PC-9 (cell line): ENCODE data around the gene SSR1.

ENCODE experiments used
- CTCF ChIP-seq: fragments of 200-600 bp; sonication (generic); conservative IDR thresholded peaks from 2 replicates; pipeline ENCODE4 v1.6.1; 2017; ENCODE audit warnings: mixed run types, antibody characterized with exemption, mild to moderate bottlenecking, moderate library complexity
- EZH2 ChIP-seq: fragments of 200-600 bp; sonication (generic); IDR thresholded peaks from 2 replicates; pipeline ENCODE4 v1.8.0; 2017; ENCODE audit warnings: antibody characterized with exemption, low read depth

- TF ChIP-seq CTCF (no peak), EZH2 (no peak)
Measured at GRCh38 chr6:7282097-7282906, 30.7 kb downstream of the SSR1 start.
